ENCODE measurements around the gene PTPRA. TPM values are rescaled to one million over a fixed set of nuclear protein-coding genes. Genes with fewer than 3 reads are reported as not detected.

PTPRA gene
- total RNA-seq, 4 donors from 2014 or later: 80.6 to 121 (median 97.1) TPM

DNA sequence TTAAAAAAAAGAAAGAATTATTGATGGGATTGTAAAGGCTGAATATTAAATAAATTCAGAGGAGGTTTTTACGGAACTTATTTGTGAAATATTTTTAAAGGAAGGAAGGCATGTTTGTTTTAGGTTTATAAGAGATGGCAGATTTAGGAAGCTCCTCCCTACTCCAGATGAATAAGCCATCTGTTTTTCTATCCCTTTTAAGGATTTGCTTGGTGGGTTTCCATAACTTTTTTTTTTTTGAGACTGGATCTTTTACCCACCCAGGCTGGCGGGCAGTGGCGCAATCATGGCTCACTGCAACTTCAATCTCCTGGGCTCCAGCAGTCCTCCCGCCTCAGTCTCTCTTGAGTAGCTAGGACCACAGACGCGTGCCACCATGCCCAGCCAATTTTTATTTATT lies 30.4 kb downstream of the PTPRA start:
- TF ChIP-seq, protein P1, sequence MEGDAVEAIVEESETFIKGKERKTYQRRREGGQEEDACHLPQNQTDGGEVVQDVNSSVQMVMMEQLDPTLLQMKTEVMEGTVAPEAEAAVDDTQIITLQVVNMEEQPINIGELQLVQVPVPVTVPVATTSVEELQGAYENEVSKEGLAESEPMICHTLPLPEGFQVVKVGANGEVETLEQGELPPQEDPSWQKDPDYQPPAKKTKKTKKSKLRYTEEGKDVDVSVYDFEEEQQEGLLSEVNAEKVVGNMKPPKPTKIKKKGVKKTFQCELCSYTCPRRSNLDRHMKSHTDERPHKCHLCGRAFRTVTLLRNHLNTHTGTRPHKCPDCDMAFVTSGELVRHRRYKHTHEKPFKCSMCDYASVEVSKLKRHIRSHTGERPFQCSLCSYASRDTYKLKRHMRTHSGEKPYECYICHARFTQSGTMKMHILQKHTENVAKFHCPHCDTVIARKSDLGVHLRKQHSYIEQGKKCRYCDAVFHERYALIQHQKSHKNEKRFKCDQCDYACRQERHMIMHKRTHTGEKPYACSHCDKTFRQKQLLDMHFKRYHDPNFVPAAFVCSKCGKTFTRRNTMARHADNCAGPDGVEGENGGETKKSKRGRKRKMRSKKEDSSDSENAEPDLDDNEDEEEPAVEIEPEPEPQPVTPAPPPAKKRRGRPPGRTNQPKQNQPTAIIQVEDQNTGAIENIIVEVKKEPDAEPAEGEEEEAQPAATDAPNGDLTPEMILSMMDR (IDR thresholded peaks at IDR 0.05): no peak
- TF ChIP-seq POLR2A (IDR thresholded peaks at IDR 0.05): no peak
- Histone ChIP-seq H3K27ac (no peak overlapping the region), H3K4me3 (no peak overlapping the region), H3K36me3 (no peaks in the 10 kb centered on the region), H3K4me1 (no peaks in the 10 kb centered on the region), H3K27me3 (no peaks in the 10 kb centered on the region), H3K9me3 (no peaks in the 10 kb centered on the region)
- no peak for DNase-seq
- intact Hi-C loops (cut with DNase I; ENCODE audit: low total_unique reads): no loop called here

DNA sequence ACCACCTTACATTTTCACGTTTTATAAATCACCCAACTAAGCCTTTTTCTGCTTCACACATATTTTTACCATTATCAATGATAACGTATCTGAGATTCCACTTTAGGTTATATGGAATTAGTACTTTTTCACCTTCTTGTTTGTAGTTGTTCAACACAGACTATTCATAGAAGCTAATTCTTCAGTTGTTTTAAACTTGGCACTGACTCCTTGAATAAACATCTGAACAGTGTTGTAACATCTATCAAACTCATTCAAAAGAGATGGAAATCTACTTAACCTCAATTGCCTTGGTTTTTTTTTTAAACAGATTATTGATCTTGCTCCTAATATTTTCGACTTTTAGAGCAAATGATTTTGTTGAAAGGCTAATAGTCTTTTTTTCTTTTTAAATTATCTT lies 34.2 kb downstream of the PTPRA start:
- no peak overlapping the region for H3K4me3 ChIP-seq
- H3K27ac ChIP-seq: no peak overlapping the region
- DNase-seq: no peak
- TF ChIP-seq, protein P1 (IDR thresholded peaks at IDR 0.05): no peak
- no peak for TF ChIP-seq POLR2A (IDR thresholded peaks at IDR 0.05)
- no peaks in the 10 kb centered on the region for H3K4me1 ChIP-seq
- H3K36me3 ChIP-seq: no peaks in the 10 kb centered on the region
- no peaks in the 10 kb centered on the region for H3K9me3 ChIP-seq
- intact Hi-C loops (cut with DNase I; ENCODE audit: low total_unique reads): no loop called here
- no peaks in the 10 kb centered on the region for H3K27me3 ChIP-seq

DNA sequence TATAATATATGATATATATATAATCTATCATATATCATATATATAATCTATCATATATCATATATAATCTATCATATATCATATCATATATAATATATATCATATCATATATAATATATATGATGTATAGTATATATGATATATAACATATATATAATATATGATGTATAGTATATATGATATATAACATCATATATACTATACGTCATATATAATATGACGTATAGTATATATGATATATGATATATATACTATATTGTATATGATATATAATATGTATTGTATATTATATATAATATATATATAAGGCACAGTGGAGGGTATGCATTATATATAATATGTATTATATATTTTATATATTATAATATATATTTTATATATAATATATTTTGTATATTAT lies 36.7 kb downstream of the PTPRA start:
- no peak overlapping the region for H3K4me3 ChIP-seq
- H3K9me3 ChIP-seq: no peaks in the 10 kb centered on the region
- H3K27ac ChIP-seq: no peak overlapping the region
- H3K27me3 ChIP-seq: no peaks in the 10 kb centered on the region
- DNase-seq: no peak
- intact Hi-C loops (cut with DNase I; ENCODE audit: low total_unique reads): no loop called here
- H3K36me3 ChIP-seq: no peaks in the 10 kb centered on the region
- TF ChIP-seq, protein P1 (IDR thresholded peaks at IDR 0.05): no peak
- no peak for TF ChIP-seq POLR2A (IDR thresholded peaks at IDR 0.05)
- H3K4me1 ChIP-seq: no peaks in the 10 kb centered on the region

DNA sequence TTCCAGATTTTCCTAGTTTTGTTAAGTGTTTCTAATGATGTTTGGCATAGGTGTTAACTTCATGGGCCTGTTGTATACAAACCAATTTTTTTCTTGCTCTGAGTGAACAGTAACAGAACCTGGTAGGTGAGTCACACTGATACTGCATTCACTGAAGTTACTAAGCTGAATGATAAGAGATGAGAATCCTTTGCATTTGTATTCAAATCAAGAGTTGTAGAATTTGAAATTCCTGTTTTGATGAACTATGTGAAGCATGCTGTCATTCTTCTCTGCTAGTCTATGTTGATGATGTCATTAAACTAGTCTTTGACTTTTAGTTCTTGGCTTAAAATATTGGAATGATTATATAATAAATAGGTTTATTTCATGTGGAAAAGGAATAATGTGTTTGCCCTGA lies 37.9 kb downstream of the PTPRA start:
- Histone ChIP-seq H3K36me3 (no peaks in the 10 kb centered on the region), H3K27ac (no peak overlapping the region), H3K4me1 (no peaks in the 10 kb centered on the region), H3K9me3 (no peaks in the 10 kb centered on the region), H3K4me3 (no peak overlapping the region), H3K27me3 (no peaks in the 10 kb centered on the region)
- TF ChIP-seq POLR2A (IDR thresholded peaks at IDR 0.05): no peak
- TF ChIP-seq, protein P1 (IDR thresholded peaks at IDR 0.05): no peak
- intact Hi-C loops (cut with DNase I; ENCODE audit: low total_unique reads): no loop called here
- no peak for DNase-seq

DNA sequence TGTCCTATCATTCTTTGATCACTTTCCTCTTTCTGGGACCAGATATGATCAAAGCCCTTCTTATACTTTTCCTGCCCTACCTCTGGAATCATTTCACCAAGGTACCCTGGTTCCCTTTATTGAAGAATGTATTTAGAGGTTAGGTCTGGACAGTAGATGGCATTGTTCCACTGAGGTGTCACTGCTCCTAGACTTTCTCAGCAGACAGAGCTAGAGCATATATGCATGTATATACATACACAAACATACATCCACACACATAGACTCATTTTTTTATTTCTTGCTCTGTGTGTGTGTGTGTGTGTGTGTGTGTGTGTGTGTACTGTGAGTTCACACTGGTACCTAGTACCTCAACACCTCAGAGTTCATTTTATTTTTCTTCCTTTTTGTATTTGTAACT lies 40.9 kb downstream of the PTPRA start:
- Histone ChIP-seq H3K4me1 (no peaks in the 10 kb centered on the region), H3K27me3 (no peaks in the 10 kb centered on the region), H3K9me3 (no peaks in the 10 kb centered on the region), H3K27ac (no peak overlapping the region), H3K4me3 (no peak overlapping the region), H3K36me3 (no peaks in the 10 kb centered on the region)
- intact Hi-C loops (cut with DNase I; ENCODE audit: low total_unique reads): no loop called here
- TF ChIP-seq, protein P1 (IDR thresholded peaks at IDR 0.05): no peak
- no peak for TF ChIP-seq POLR2A (IDR thresholded peaks at IDR 0.05)
- DNase-seq: no peak

All from uterus (tissue), 4 donors.